ENCODE data around the gene NRIP1. TPM values are rescaled to one million over a fixed set of nuclear protein-coding genes. Genes with fewer than 3 reads are reported as not detected.

The NRIP1 gene
- total RNA-seq, 1 experiment from 2014 or later, result 10.3 TPM

- TF ChIP-seq FOXP4 (CRISPR knock-in tag; IDR thresholded peaks at IDR 0.05) (no peak), HMGA2 (CRISPR knock-in tag; IDR thresholded peaks at IDR 0.05) (no peak), ZMAT4 (CRISPR knock-in tag; IDR thresholded peaks at IDR 0.05) (no peak), PRRX2 (CRISPR knock-in tag; IDR thresholded peaks at IDR 0.05) (no peak), TEAD4 (CRISPR knock-in tag; IDR thresholded peaks at IDR 0.05) (no peak), HMGXB4 (CRISPR knock-in tag; IDR thresholded peaks at IDR 0.05) (no peak)
These were observed 103.3 kb downstream of the NRIP1 start (continued) for GRCh38 chr21:14961502-14961901.

- H3K36me3 Mint-ChIP-seq, result no peaks in the 10 kb centered on the region
- no peak overlapping the region for H3K4me3 Mint-ChIP-seq
- ChIA-PET CTCF (no interaction called here), POLR2A (no interaction called here)
- ATAC-seq (no peak), DNase-seq (ENCODE audit: low spot score) (no peak)
- TF ChIP-seq IRF1 (CRISPR knock-in tag; IDR thresholded peaks at IDR 0.05) (no peak), ZNF425 (CRISPR knock-in tag; conservative IDR thresholded peaks at IDR 0.05) (no peak), ZNF317 (CRISPR knock-in tag; IDR thresholded peaks at IDR 0.05; ENCODE audit: borderline replicate concordance, low read depth) (no peak), RORB (CRISPR knock-in tag; IDR thresholded peaks at IDR 0.05) (no peak), SMAD4 (CRISPR knock-in tag; IDR thresholded peaks at IDR 0.05) (no peak), ZMAT4 (CRISPR knock-in tag; IDR thresholded peaks at IDR 0.05) (no peak), AR (CRISPR knock-in tag; IDR thresholded peaks at IDR 0.05) (no peak), STAT6 (CRISPR knock-in tag; conservative IDR thresholded peaks at IDR 0.05; ENCODE audit: low read depth) (no peak), ZNF671 (CRISPR knock-in tag; IDR thresholded peaks at IDR 0.05) (no peak), ZBTB21 (CRISPR knock-in tag; IDR thresholded peaks at IDR 0.05; ENCODE audit: borderline replicate concordance) (no peak), HMGA2 (CRISPR knock-in tag; IDR thresholded peaks at IDR 0.05) (no peak)
- H3K9me3 Mint-ChIP-seq, result no peaks in the 10 kb centered on the region
- H3K4me1 Mint-ChIP-seq, result no peaks in the 10 kb centered on the region
- no peaks in the 10 kb centered on the region for H3K27me3 Mint-ChIP-seq (ENCODE audit: low read depth)
- H3K27ac Mint-ChIP-seq, result no peak overlapping the region
These were observed 105.5 kb downstream of the NRIP1 start for GRCh38 chr21:14959343-14959742.
